SK-N-SH (cell line): ENCODE results near the gene TBC1D16.

ENCODE experiments used
- CTCF ChIP-seq: fragments of 200-600 bp; sonication (generic); IDR thresholded peaks from 2 replicates; pipeline ENCODE4 v1.6.1; 2017; ENCODE audit warnings: antibody characterized with exemption, mild to moderate bottlenecking, moderate library complexity
- EP300 ChIP-seq, 2 experiments: IDR thresholded peaks; 2 replicates each; pipeline versions ENCODE4 v1.4.0 to v1.6.1; 2012; ENCODE audit warnings: borderline replicate concordance in 1 of 2, low read depth in 1 of 2, low read length in 1 of 2
- NRF1 ChIP-seq: IDR thresholded peaks from 2 replicates; pipeline ENCODE4 v1.6.1; 2012; ENCODE audit warnings: low read depth, mild to moderate bottlenecking, low read length
- POLR2AphosphoS5 ChIP-seq: IDR thresholded peaks from 2 replicates; pipeline ENCODE4 v1.6.1; 2012; ENCODE audit warnings: low read depth, low read length
- REST ChIP-seq: IDR thresholded peaks from 2 replicates; pipeline ENCODE4 v1.6.1; 2012; ENCODE audit warnings: mild to moderate bottlenecking, low read depth, low read length, moderate library complexity
- SMC3 ChIP-seq: IDR thresholded peaks from 2 replicates; pipeline ENCODE4 v1.6.1; 2012; ENCODE audit warnings: low read depth, low read length, improper control_type of control experiment
- TAF1 ChIP-seq: IDR thresholded peaks from 2 replicates; pipeline ENCODE4 v1.6.1; 2012; ENCODE audit warnings: low read depth, mild to moderate bottlenecking, low read length, moderate library complexity, borderline replicate concordance
- TEAD4 ChIP-seq: IDR thresholded peaks from 2 replicates; pipeline ENCODE4 v1.4.0; 2012; ENCODE audit warnings: mild to moderate bottlenecking, borderline replicate concordance; ENCODE audit not compliant: insufficient read depth
- USF2 ChIP-seq: fragments of 150-350 bp; IDR thresholded peaks from 2 replicates; pipeline ENCODE4 v1.6.1; 2017; ENCODE audit warnings: antibody characterized with exemption, low read length, low read depth, borderline replicate concordance

- TF ChIP-seq POLR2AphosphoS5: no peak
- TF ChIP-seq SMC3: no peak
- no peak for TF ChIP-seq TEAD4
- TF ChIP-seq TAF1: no peak
- no peak for TF ChIP-seq CTCF
- no peak for TF ChIP-seq NRF1
- no peak for TF ChIP-seq REST
- TF ChIP-seq USF2: no peak
- no peak for TF ChIP-seq EP300 (IDR thresholded peaks at IDR 0.05; ENCODE audit: borderline replicate concordance in 1 of 2, low read depth in 1 of 2, low read length in 1 of 2)
These were observed 57.7 kb downstream of the TBC1D16 start for GRCh38 chr17:79977708-79978547.
